22Rv1 (cell line): Measurements from ENCODE around the gene NTRK3.
"Not testable (repeated sequence)": the region's sequence is repeated elsewhere in the genome, so short reads cannot be mapped to it uniquely, and the experiment has no call there.

Source experiments
- CTCF ChIP-seq: fragments of 450-650 bp; IDR thresholded peaks from 2 replicates; pipeline ENCODE4 v1.5.1; 2017; ENCODE audit warnings: mild to moderate bottlenecking
- ZFX ChIP-seq: fragments of 450-650 bp; IDR thresholded peaks from 2 replicates; pipeline ENCODE4 v1.6.1; 2017; ENCODE audit warnings: antibody characterized with exemption, borderline replicate concordance

- not testable (repeated sequence) for TF ChIP-seq CTCF, ZFX
Observed at GRCh38 chr15:87833333-87833732, 423.2 kb downstream of the NTRK3 start.
